GM12872 (cell line): ENCODE results near the gene CEP63.

Experiments
- CTCF ChIP-seq: IDR thresholded peaks from 3 replicates; pipeline ENCODE4 v1.5.1; 2011; ENCODE audit warnings: low read depth, mild to moderate bottlenecking, low read length, moderate library complexity; ENCODE audit not compliant: insufficient read depth

The CEP63 gene

DNA sequence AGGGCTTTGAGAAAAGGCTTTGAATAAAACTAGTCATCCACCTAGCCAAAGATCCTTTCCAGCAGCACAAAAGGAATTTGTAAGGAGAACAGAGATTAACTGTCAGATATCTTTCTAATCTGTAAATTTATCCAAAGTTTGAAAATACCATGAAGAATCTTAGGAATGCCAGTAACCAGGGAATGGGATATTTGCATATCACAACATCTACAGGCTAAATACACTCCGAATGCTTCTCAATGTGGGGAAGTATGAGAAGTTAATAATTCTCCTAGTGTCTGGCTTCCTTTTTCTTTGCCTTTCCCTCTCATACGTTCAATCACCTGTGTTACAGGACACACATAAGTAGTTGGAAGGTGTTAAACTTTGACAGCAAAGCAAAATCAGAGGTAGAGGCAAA is 7.9 kb upstream of the CEP63 start:
- TF ChIP-seq CTCF, result no peak

DNA sequence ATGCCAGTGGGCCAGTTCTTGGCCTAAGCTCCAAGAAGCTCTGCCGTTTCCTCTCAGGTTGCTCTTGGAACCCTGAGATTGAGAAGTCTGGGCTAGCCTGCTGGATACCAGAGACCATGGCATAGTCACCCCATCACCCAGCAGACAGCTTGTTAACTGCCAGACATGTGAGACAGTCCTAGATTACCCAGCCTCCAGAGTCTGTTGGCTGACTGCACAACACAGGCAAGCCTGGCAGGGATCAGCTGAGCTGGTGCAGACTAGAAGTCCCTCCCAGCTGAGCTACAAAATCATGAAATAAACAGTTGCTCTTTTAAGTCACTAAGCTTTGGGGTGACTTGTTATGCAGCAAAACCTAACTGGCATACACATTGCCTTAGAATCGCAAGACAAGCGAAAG is 5.3 kb upstream of the CEP63 start:
- TF ChIP-seq CTCF, result no peak

- no peak; the same call in 2 of the 3 replicates for TF ChIP-seq CTCF
These were observed 4.7 kb upstream of the CEP63 start for GRCh38 chr3:134481166-134481565.

DNA sequence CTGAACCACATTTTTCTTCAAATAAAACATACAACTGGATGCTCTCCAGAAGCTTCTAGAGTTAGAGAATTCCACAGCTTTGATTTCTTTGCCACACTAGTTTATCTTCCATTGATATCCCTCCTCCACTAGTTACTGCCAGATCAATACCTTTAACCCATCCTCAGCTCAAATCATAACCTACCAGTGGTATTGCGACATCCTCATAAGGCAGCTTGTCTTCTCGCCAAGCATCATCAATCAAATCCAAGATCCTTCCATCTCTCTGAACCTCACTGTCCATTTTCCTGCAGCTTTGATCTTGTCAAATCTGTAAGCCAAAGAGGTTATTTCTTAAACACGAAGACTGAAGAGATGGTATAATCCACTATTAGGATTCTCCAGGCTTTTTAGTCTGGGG is 3.2 kb upstream of the CEP63 start:
- TF ChIP-seq CTCF, result no peak

DNA sequence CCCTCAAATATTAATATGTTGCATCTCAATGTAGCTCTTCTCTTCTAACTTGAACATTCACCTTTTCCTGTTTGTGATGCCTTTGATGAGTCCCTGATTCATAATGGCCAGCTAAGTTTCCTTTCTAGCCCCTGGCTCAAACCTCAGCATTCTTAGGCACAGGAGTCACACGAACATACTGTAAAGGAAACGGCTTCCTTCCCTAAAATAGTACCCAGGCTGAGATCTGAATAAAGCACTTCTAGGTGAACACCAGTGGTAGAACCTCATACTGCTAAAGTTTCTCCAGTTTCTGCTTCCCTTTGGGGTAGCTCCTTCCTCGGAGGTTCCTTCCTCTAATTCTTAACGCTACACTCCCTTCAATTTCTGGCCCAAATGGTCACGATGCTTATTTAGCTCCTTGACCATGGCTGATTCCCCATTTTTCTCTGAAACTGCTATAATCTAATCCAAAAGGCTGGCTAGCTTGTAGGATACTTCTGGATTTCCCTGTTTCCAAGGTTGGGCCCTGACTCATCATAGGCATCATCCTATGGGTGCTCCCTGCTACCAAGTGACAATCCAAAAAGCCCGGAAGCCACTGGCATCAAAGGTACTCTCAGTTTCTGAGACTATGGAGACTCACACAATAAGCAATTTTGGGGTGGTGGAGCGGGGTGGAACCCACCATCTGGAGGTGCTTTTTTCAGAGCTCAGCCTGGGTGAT is 2.5 kb upstream of the CEP63 start:
- TF ChIP-seq CTCF, result no peak

GRCh38 chr3:134485075-134485717 is 661 bp upstream of the CEP63 start:
- no peak for TF ChIP-seq CTCF

GRCh38 chr3:134486577-134487041 is 752 bp downstream of the CEP63 start:
- no peak for TF ChIP-seq CTCF
